Measurements from ENCODE around the gene MAP4K4. TPM values are rescaled to one million over a fixed set of nuclear protein-coding genes. Genes with fewer than 3 reads are reported as not detected.
A peak's percentile ranks its signal among the peaks of the same experiment; 100 is the strongest.

The MAP4K4 gene
- total RNA-seq, 1 donor from 2014 or later = 122 TPM

GRCh38 chr2:101850991-101851390, 153.5 kb downstream of the MAP4K4 start:
- peaks cover 27% of the 10 kb centered on the region for H3K36me3 Mint-ChIP-seq (ENCODE audit: low read depth)
- H3K4me1 Mint-ChIP-seq (ENCODE audit: low read depth) = peaks cover 22% of the 10 kb centered on the region
- no peak for TF ChIP-seq CTCF (IDR thresholded peaks at IDR 0.05)
- H3K4me3 Mint-ChIP-seq (ENCODE audit: unreplicated experiment) = no peak overlapping the region
- H3K27ac Mint-ChIP-seq (ENCODE audit: unreplicated experiment) = no peak overlapping the region
- H3K27me3 Mint-ChIP-seq (ENCODE audit: low read depth) = no peaks in the 10 kb centered on the region
- H3K9me3 Mint-ChIP-seq (ENCODE audit: low read depth) = no peaks in the 10 kb centered on the region
- DNase-seq (ENCODE audit: low spot score) = no peak

- H3K9me3 Mint-ChIP-seq (ENCODE audit: low read depth) = no peaks in the 10 kb centered on the region
- no peak for TF ChIP-seq CTCF (IDR thresholded peaks at IDR 0.05)
- H3K27ac Mint-ChIP-seq (ENCODE audit: unreplicated experiment) = no peak overlapping the region
- peaks cover 23% of the 10 kb centered on the region for H3K36me3 Mint-ChIP-seq (ENCODE audit: low read depth)
- no peaks in the 10 kb centered on the region for H3K27me3 Mint-ChIP-seq (ENCODE audit: low read depth)
- no peak overlapping the region for H3K4me3 Mint-ChIP-seq (ENCODE audit: unreplicated experiment)
- peaks cover 22% of the 10 kb centered on the region for H3K4me1 Mint-ChIP-seq (ENCODE audit: low read depth)
- DNase-seq (ENCODE audit: low spot score) = no peak
Observed at GRCh38 chr2:101852824-101853223, 155.3 kb downstream of the MAP4K4 start.

GRCh38 chr2:101854877-101855276, 157.4 kb downstream of the MAP4K4 start:
- peaks cover 10% of the 10 kb centered on the region for H3K4me1 Mint-ChIP-seq (ENCODE audit: low read depth)
- no peaks in the 10 kb centered on the region for H3K9me3 Mint-ChIP-seq (ENCODE audit: low read depth)
- no peak for TF ChIP-seq CTCF (IDR thresholded peaks at IDR 0.05)
- DNase-seq (ENCODE audit: low spot score) = no peak
- H3K4me3 Mint-ChIP-seq (ENCODE audit: unreplicated experiment) = no peak overlapping the region
- no peak overlapping the region for H3K27ac Mint-ChIP-seq (ENCODE audit: unreplicated experiment)
- H3K36me3 Mint-ChIP-seq (ENCODE audit: low read depth) = peaks cover 24% of the 10 kb centered on the region
- no peaks in the 10 kb centered on the region for H3K27me3 Mint-ChIP-seq (ENCODE audit: low read depth)

- no peak for TF ChIP-seq CTCF (IDR thresholded peaks at IDR 0.05)
- Mint-ChIP-seq H3K27me3 (ENCODE audit: low read depth) (no peaks in the 10 kb centered on the region), H3K27ac (ENCODE audit: unreplicated experiment) (no peak overlapping the region), H3K36me3 (ENCODE audit: low read depth) (peaks cover 25% of the 10 kb centered on the region), H3K4me1 (ENCODE audit: low read depth) (peaks cover 1% of the 10 kb centered on the region), H3K4me3 (ENCODE audit: unreplicated experiment) (no peak overlapping the region), H3K9me3 (ENCODE audit: low read depth) (no peaks in the 10 kb centered on the region)
- no peak for DNase-seq (ENCODE audit: low spot score)
Observed at GRCh38 chr2:101855776-101856175, 158.3 kb downstream of the MAP4K4 start.

- no peak overlapping the region for H3K4me3 Mint-ChIP-seq (ENCODE audit: unreplicated experiment)
Observed at GRCh38 chr2:101858246-101858645, 160.7 kb downstream of the MAP4K4 start.

More at GRCh38 chr2:101858246-101858645, 160.7 kb downstream of the MAP4K4 start:
- H3K36me3 Mint-ChIP-seq (ENCODE audit: low read depth) = peaks cover 27% of the 10 kb centered on the region
- peak overlapping the region; percentile 50 for H3K27ac Mint-ChIP-seq (ENCODE audit: unreplicated experiment)
- no peaks in the 10 kb centered on the region for H3K27me3 Mint-ChIP-seq (ENCODE audit: low read depth)
- TF ChIP-seq CTCF (IDR thresholded peaks at IDR 0.05) = no peak
- H3K9me3 Mint-ChIP-seq (ENCODE audit: low read depth) = no peaks in the 10 kb centered on the region
- peaks cover 4% of the 10 kb centered on the region for H3K4me1 Mint-ChIP-seq (ENCODE audit: low read depth)
- no peak for DNase-seq (ENCODE audit: low spot score)

Measured in chondrocyte (in vitro differentiated cells).